Activated T-helper 1 cell treated with anti-CD3 and anti-CD28 coated beads, Interleukin-12 subunit alpha, Interleukin-12 subunit beta, Interleukin-2, Interleukin-4 antibody, amounts not matched to agents 30 ng/mL and 10 ng/mL and 1 ng/mL, durations not matched to agents 14 hours and 24 hours and 36 hours (primary cell): Measurements from ENCODE around the gene SPEG. TPM values are rescaled to one million over a fixed set of nuclear protein-coding genes. Genes with fewer than 3 reads are reported as not detected.

Source experiments
- DNase-seq: peaks from one replicate; pipeline ENCODE4 v3.0.0; 2021; ENCODE audit warnings: low spot score
- H3K27ac Mint-ChIP-seq: one replicate; pipeline ENCODE4 v1.8.0; 2021; ENCODE audit warnings: mild to moderate bottlenecking, mixed read lengths
- H3K27me3 Mint-ChIP-seq: one replicate; pipeline ENCODE4 v1.8.0; 2022; ENCODE audit warnings: mild to moderate bottlenecking, moderate library complexity, mixed read lengths; ENCODE audit not compliant: insufficient read depth
- H3K36me3 Mint-ChIP-seq: one replicate; pipeline ENCODE4 v1.8.0; 2021; ENCODE audit warnings: low read depth, mixed read lengths
- H3K4me1 Mint-ChIP-seq: one replicate; pipeline ENCODE4 v1.8.0; 2021; ENCODE audit warnings: low read depth, mixed read lengths
- H3K4me3 Mint-ChIP-seq: one replicate; pipeline ENCODE4 v1.8.0; 2021; ENCODE audit warnings: mild to moderate bottlenecking, moderate library complexity, mixed read lengths
- H3K9me3 Mint-ChIP-seq: one replicate; pipeline ENCODE4 v1.8.0; 2021; ENCODE audit warnings: mixed read lengths
- intact Hi-C: fragments of 100-400 bp; cut with micrococcal nuclease; formaldehyde crosslinking; loops from one replicate; pipeline ENCODE4 v1.15.1; 2024
- total RNA-seq: library from RNA; stranded (reverse); gene quantifications from 2 replicates; pipeline ENCODE4 v1.2.3, GENCODE V29; 2022

SPEG gene
- total RNA-seq, 1 donor from 2014 or later, result 0.13 TPM

DNA sequence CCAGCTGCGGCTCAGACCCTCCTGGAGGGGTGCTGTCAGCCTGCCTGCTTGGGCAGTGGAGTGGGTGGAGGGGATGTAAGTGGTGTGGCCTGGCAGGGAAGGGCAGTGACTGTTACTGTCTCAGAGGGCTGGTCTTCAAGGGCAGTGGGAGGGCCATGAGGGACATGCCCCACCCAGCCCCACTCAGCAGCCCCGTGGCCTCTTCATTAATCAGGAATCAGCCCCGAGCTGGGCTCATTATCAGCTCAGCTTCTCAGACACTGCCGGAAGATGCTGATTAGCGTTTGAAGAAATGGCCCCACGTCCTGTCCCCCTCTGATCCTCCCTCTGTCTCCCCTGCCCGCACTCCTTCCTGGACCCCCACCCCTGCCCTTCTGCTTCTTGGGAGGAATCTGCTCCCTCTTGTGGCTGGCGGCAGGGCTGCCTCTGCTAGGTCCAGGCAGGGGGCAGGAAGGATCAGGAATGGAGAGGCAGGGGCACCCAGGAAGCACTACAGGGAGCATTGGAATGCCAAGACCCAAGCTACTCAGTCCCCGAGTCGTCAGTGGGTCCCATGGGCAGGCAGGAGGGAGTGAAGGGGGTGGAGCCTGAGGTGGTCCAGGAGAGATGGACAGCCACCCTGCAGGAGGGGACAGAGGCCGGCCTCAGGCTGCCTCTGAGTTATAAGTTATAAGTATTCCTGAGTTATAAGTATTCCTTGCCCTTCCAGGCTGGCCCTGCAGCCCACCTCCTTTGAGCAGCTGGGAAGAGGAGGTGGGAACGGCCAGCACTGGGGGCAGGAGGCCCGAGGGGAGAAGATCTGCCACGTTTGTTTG lies 86.6 kb downstream of the SPEG start:
- H3K4me3 Mint-ChIP-seq, result no peak overlapping the region
- no peaks in the 10 kb centered on the region for H3K36me3 Mint-ChIP-seq
- peaks cover 73% of the 10 kb centered on the region for H3K27me3 Mint-ChIP-seq
- H3K4me1 Mint-ChIP-seq, result no peaks in the 10 kb centered on the region
- intact Hi-C loops, result no loop called here
- H3K9me3 Mint-ChIP-seq, result no peaks in the 10 kb centered on the region
- DNase-seq, result no peak
- no peak overlapping the region for H3K27ac Mint-ChIP-seq

- Mint-ChIP-seq H3K4me1 (no peaks in the 10 kb centered on the region), H3K27ac (peak overlapping the region; percentile 4), H3K27me3 (peaks cover 68% of the 10 kb centered on the region), H3K9me3 (no peaks in the 10 kb centered on the region), H3K36me3 (no peaks in the 10 kb centered on the region), H3K4me3 (no peak overlapping the region)
- intact Hi-C loops, result no loop called here
- DNase-seq, result no peak
These were observed 87.7 kb downstream of the SPEG start for GRCh38 chr2:219522111-219523030.

DNA sequence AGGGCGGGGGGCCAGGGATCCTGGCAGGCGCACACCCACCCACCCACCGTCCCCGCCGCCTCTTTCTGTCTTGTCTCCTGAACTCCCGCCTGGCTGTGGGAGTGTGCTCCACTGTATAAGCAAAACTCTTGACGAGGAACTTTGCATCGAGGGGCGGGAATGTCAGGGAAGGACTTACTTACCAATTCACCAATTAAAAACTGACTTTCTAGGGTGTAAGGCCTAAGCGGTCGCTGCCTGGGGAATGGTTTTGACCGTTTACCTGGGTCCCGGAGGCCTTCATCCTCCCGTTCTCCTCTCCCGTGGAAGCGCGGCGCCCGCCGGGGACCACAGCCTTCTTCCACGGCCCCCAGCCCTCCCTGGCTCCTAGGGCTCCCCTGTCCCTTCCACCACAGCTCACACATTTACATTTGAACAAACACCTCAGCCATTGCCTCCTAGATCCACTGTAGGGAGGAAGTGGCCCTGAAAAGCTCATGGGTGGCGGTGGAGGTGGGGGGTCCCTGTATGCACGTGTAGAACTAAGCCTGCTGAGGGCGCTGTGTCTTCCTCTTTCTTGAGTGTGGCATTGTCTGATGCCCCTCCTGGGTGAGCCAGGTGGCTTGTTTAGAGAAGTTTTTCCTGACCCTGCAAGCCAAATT lies 88.5 kb downstream of the SPEG start:
- Mint-ChIP-seq H3K36me3 (no peaks in the 10 kb centered on the region), H3K9me3 (no peaks in the 10 kb centered on the region), H3K4me1 (no peaks in the 10 kb centered on the region), H3K27me3 (peaks cover 68% of the 10 kb centered on the region), H3K4me3 (no peak overlapping the region), H3K27ac (no peak overlapping the region)
- no peak for DNase-seq
- intact Hi-C loops, result no loop called here

DNA sequence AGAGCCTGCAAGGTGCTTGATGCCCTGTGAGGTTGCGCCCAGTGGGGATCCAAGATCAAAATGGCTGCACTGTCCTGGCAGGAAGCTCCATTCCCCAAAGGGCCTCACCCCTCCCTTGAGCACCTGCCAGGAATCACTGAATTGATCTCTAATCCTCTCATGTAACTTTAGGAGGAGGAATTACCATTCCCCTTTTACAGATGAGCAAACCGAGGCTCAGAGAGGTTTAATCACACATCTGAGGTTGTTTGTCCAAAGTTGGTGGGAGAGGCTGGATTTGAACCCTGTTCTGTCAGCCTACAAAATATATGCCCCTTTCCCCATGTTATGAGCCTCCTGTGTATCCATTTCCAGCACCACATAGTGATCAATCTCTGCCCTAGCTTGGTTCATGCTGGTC lies 90.2 kb downstream of the SPEG start:
- Mint-ChIP-seq H3K27ac (no peak overlapping the region), H3K9me3 (no peaks in the 10 kb centered on the region), H3K27me3 (peaks cover 72% of the 10 kb centered on the region), H3K4me3 (no peak overlapping the region), H3K4me1 (no peaks in the 10 kb centered on the region), H3K36me3 (no peaks in the 10 kb centered on the region)
- intact Hi-C loops, result no loop called here
- no peak for DNase-seq

- Mint-ChIP-seq H3K4me3 (no peak overlapping the region), H3K36me3 (no peaks in the 10 kb centered on the region), H3K4me1 (peaks cover 6% of the 10 kb centered on the region), H3K9me3 (no peaks in the 10 kb centered on the region), H3K27ac (no peak overlapping the region), H3K27me3 (peaks cover 70% of the 10 kb centered on the region)
- DNase-seq, result no peak
- intact Hi-C loops, result no loop called here
These were observed 91.0 kb downstream of the SPEG start for GRCh38 chr2:219525533-219526232.

DNA sequence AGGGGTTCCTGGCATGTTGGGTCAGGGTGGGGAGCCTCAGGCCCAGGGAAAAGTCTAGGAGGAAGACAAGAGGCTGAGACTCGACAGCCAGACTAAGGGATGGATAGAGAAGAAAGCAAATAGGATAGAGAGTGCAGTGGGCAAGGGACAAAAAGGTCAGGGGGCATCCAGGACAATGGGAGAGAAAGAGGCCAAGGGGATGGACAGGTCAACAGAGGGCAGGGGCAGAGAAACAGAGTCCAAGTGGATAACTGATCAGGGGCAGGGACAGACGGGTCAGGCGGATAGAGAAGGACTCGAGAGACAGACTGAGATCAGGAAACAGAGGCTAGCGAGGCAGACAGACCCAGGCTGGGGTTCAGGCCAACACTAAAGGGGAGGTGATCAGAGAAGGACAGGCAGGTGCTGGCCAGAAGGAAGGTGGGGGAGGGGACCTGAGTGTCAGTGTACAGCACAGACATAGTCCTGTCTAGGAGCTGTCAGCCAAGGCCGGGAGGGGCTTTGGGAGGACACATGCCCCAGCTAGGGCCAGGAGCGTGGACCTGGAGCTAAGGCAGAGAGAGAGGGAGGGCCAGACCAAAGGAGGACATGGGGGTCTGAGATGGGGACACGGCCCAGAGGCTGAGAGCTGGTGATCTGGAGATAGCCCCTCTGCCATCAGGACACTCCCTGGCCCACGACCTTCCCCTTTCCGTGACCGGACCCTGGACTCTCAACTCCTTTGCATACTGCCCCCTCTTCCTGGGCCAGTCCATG lies 91.9 kb downstream of the SPEG start:
- H3K4me3 Mint-ChIP-seq, result no peak overlapping the region
- H3K9me3 Mint-ChIP-seq, result no peaks in the 10 kb centered on the region
- peaks cover 6% of the 10 kb centered on the region for H3K4me1 Mint-ChIP-seq
- peaks cover 68% of the 10 kb centered on the region for H3K27me3 Mint-ChIP-seq
- no peak overlapping the region for H3K27ac Mint-ChIP-seq
- no peaks in the 10 kb centered on the region for H3K36me3 Mint-ChIP-seq
- no peak for DNase-seq
- intact Hi-C loops, result no loop called here

DNA sequence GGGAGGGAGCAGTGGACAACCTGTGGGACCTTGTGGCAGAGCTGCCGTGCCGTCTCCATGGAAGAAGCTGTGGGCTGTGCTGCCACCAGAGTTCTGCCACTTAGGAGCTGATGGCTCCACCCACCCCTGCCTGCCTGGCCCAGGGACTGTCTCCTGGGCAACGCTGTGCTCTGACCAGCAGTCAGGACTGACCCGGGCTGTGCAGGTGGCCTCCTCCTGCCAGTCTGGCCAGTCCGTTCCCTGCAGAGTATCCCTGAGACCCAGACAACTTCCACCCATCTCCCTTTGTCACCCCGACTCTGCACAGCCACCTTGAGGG lies 92.4 kb downstream of the SPEG start:
- Mint-ChIP-seq H3K27ac (no peak overlapping the region), H3K27me3 (peaks cover 62% of the 10 kb centered on the region), H3K9me3 (no peaks in the 10 kb centered on the region), H3K36me3 (no peaks in the 10 kb centered on the region), H3K4me3 (no peak overlapping the region), H3K4me1 (peaks cover 6% of the 10 kb centered on the region)
- no peak for DNase-seq
- intact Hi-C loops, result no loop called here

GRCh38 chr2:219527472-219527871 lies 92.8 kb downstream of the SPEG start:
- no peak for DNase-seq
- Mint-ChIP-seq H3K27ac (no peak overlapping the region), H3K4me3 (no peak overlapping the region), H3K4me1 (peaks cover 6% of the 10 kb centered on the region), H3K36me3 (no peaks in the 10 kb centered on the region), H3K27me3 (peaks cover 61% of the 10 kb centered on the region), H3K9me3 (no peaks in the 10 kb centered on the region)
- intact Hi-C loops, result no loop called here

DNA sequence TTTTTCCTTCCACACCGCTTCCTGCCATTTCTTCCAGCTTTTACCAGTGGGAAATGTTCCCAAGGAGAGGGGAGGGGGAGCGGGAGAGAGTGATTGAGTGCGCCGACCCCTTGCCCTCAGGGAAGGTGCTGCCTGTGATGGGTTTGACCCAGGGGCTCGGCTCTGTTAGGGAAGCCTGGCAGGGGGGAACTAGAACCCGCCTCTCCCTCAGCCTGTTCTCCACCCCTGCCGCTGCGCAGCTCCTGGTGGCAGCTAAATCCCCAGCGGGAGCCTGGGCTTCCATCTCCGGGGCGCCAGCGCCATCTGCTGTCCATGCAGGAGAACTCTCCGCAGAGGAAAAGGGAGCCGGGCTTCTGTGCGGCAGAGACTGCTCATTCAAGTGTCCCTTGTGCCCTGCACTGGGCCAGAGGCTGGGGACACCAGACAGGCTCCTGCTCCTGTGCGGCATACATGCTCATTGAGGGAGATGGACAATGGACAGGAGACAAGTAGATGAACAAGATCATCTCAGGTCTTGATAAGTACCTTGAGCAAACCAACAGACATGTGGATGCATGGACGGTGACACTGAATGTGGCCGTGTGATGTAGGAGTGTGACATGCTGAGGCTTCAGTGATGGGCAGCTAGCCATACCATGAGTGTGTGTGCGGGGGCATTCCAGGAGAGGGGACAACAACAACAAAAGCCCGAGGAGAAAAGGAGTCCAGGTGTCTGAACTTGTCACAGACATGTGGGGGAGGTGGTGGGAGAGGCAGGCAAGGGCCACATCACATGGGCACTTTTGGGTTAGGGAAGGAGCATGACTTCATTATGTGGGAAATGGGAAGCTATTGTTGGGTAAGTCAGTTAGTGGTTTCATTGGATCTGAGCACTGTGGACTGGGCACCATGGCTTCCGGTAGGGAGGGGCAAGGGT lies 95.7 kb downstream of the SPEG start:
- Mint-ChIP-seq H3K9me3 (no peaks in the 10 kb centered on the region), H3K4me3 (no peak overlapping the region), H3K27ac (no peak overlapping the region), H3K4me1 (peaks cover 6% of the 10 kb centered on the region), H3K27me3 (peaks cover 41% of the 10 kb centered on the region), H3K36me3 (no peaks in the 10 kb centered on the region)
- intact Hi-C loops, result loop anchor here (1.0 kb wide), 5 partner anchors 21 to 127 kb away; no protein-coding TSS in a partner anchor
- DNase-seq, result peak; percentile 74

DNA sequence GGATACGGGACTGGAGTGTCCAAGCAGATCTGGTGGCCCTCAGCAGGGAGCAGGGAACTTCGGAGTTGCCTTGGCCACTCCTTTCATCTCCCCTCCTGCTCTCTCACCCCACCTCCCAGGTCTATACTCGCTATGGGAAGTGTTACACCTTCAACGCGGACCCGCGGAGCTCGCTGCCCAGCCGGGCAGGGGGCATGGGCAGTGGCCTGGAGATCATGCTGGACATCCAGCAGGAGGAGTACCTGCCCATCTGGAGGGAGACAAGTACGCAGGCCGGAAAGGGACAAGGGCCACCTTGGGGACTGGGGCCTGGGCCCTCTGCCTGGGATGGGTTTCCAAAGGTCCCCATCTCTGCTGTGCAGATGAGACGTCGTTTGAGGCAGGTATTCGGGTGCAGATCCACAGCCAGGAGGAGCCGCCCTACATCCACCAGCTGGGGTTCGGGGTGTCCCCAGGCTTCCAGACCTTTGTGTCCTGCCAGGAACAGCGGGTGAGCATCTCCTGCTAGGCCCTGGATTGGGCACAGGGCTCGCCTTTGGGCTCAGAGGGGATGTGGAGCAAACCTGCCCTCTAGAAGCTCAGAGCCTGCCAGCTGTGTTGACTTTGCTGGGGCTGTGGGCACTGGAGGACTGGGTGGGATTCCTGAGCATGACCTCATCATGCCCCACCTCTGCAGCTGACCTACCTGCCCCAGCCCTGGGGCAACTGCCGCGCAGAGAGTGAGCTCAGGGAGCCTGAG lies 97.2 kb downstream of the SPEG start:
- no peak overlapping the region for H3K4me3 Mint-ChIP-seq
- no peak for DNase-seq
- peaks cover 31% of the 10 kb centered on the region for H3K27me3 Mint-ChIP-seq
- peaks cover 6% of the 10 kb centered on the region for H3K4me1 Mint-ChIP-seq
- H3K36me3 Mint-ChIP-seq, result no peaks in the 10 kb centered on the region
- H3K27ac Mint-ChIP-seq, result no peak overlapping the region
- no peaks in the 10 kb centered on the region for H3K9me3 Mint-ChIP-seq
- intact Hi-C loops, result no loop called here

DNA sequence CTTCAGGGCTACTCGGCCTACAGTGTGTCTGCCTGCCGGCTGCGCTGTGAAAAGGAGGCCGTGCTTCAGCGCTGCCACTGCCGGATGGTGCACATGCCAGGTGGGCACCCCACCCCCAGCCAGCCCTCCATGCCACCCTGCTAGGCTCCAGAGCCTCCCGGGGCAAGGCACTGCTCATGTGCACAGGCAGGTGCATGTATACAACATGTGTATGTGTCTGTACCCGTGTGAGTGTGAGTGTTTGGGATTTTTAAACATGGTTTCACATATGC lies 97.7 kb downstream of the SPEG start:
- Mint-ChIP-seq H3K9me3 (no peaks in the 10 kb centered on the region), H3K27ac (no peak overlapping the region), H3K36me3 (no peaks in the 10 kb centered on the region), H3K4me1 (peaks cover 6% of the 10 kb centered on the region), H3K27me3 (peaks cover 31% of the 10 kb centered on the region), H3K4me3 (no peak overlapping the region)
- DNase-seq, result no peak
- intact Hi-C loops, result no loop called here
